Ovary (tissue), 3 donors: ENCODE data around the gene ATRNL1.

Experiments used
- CTCF ChIP-seq, 3 donors: fragments of 450-650 bp in 2 of 3; fragments of 200-600 bp in 1 of 3; IDR thresholded peaks; one replicate each; pipeline versions ENCODE4 v1.5.1 to v1.8.0; 2016 to 2022; ENCODE audit warnings: antibody characterized with exemption in 3 of 3, mild to moderate bottlenecking in 1 of 3
- EP300 ChIP-seq: sonication (generic); formaldehyde crosslinking; IDR thresholded peaks from one replicate; pipeline ENCODE4 v1.6.1; 2017; ENCODE audit warnings: antibody characterized with exemption
- POLR2A ChIP-seq: fragments of 450-650 bp; IDR thresholded peaks from one replicate; pipeline ENCODE4 v1.6.1; 2017; ENCODE audit warnings: antibody characterized with exemption, mild to moderate bottlenecking, moderate library complexity
- donor health status: DM: no; HTN: no; CAD: no.

- TF ChIP-seq CTCF (IDR thresholded peaks at IDR 0.05) (no peak), POLR2A (no peak), EP300 (no peak)
These were observed 737.3 kb downstream of the ATRNL1 start for GRCh38 chr10:115830265-115830970.
